Loucy (cell line): ENCODE data around the gene SCAND1.

Source experiments
- H2AFZ ChIP-seq: fragments of 200-600 bp; sonication (generic); 2 replicates; pipeline ENCODE4 v1.6.0; 2016; ENCODE audit warnings: antibody characterized with exemption, mild to moderate bottlenecking, low read length, moderate library complexity
- H3F3A ChIP-seq: fragments of 200-600 bp; 2 replicates; pipeline ENCODE4 v1.6.0; 2016; ENCODE audit warnings: antibody characterized with exemption, low read depth, mild to moderate bottlenecking
- H3K27me3 ChIP-seq: fragments of 200-600 bp; sonication (generic); 2 replicates; pipeline ENCODE4 v1.6.1; 2014; ENCODE audit warnings: low read length, mild to moderate bottlenecking; ENCODE audit not compliant: insufficient read depth, poor library complexity, severe bottlenecking
- H3K36me3 ChIP-seq: fragments of 200-600 bp; sonication (generic); 2 replicates; pipeline ENCODE4 v1.6.1; 2016; ENCODE audit warnings: low read length; ENCODE audit not compliant: insufficient read depth
- H3K4me1 ChIP-seq: fragments of 200-600 bp; sonication (generic); 2 replicates; pipeline ENCODE4 v1.5.1; 2014; ENCODE audit warnings: low read length, mild to moderate bottlenecking; ENCODE audit not compliant: insufficient read depth, poor library complexity, severe bottlenecking
- H3K4me2 ChIP-seq: fragments of 200-600 bp; sonication (generic); 2 replicates; pipeline ENCODE4 v1.6.0; 2014; ENCODE audit warnings: antibody characterized with exemption, low read length, low read depth, mild to moderate bottlenecking; ENCODE audit not compliant: poor library complexity, severe bottlenecking
- H3K4me3 ChIP-seq: fragments of 200-600 bp; sonication (generic); 2 replicates; pipeline ENCODE4 v1.5.1; 2014; ENCODE audit warnings: low read length, mild to moderate bottlenecking, mixed read lengths; ENCODE audit not compliant: poor library complexity, severe bottlenecking
- H3K79me2 ChIP-seq: fragments of 200-600 bp; sonication (generic); 2 replicates; pipeline ENCODE4 v1.6.1; 2014; ENCODE audit warnings: low read length; ENCODE audit not compliant: insufficient read depth
- H3K9ac ChIP-seq: fragments of 200-600 bp; sonication (generic); 2 replicates; pipeline ENCODE4 v1.6.0; 2014; ENCODE audit warnings: mild to moderate bottlenecking, low read depth, low read length, moderate library complexity; ENCODE audit not compliant: poor library complexity, severe bottlenecking
- H3K9me2 ChIP-seq: fragments of 200-600 bp; sonication (generic); replicated peaks from 2 replicates; pipeline ENCODE4 v1.6.1; 2016; ENCODE audit warnings: low read depth, low read length, mixed read lengths
- H3K9me3 ChIP-seq: fragments of 200-600 bp; sonication (generic); 2 replicates; pipeline ENCODE4 v1.6.1; 2014; ENCODE audit warnings: mild to moderate bottlenecking, antibody characterized with exemption, low read length, low read depth; ENCODE audit not compliant: insufficient read depth
- H4K20me1 ChIP-seq: fragments of 200-600 bp; sonication (generic); 2 replicates; pipeline ENCODE4 v1.6.0; 2014; ENCODE audit warnings: antibody characterized with exemption, low read length, mild to moderate bottlenecking; ENCODE audit not compliant: insufficient read depth, poor library complexity, severe bottlenecking
- CTCF ChIP-seq: fragments of 200-600 bp; sonication (generic); conservative IDR thresholded peaks from 2 replicates; pipeline ENCODE4 v1.5.1; 2014; ENCODE audit warnings: mild to moderate bottlenecking, antibody characterized with exemption, low read length
- EZH2phosphoT487 ChIP-seq: fragments of 200-600 bp; IDR thresholded peaks from 2 replicates; pipeline ENCODE4 v1.6.1; 2018; ENCODE audit warnings: antibody characterized with exemption, mild to moderate bottlenecking, moderate library complexity, borderline replicate concordance

The SCAND1 gene

GRCh38 chr20:35971981-35972380 is 17.7 kb upstream of the SCAND1 start:
- Histone ChIP-seq H3K4me1 (no peaks in the 10 kb centered on the region), H3K9me2 (no peaks in the 10 kb centered on the region), H3K4me3 (no peak overlapping the region), H3K27me3 (no peaks in the 10 kb centered on the region), H3K9me3 (no peaks in the 10 kb centered on the region), H3K79me2 (no peaks in the 10 kb centered on the region), H2AFZ (no peak overlapping the region), H3K4me2 (no peak overlapping the region), H4K20me1 (no peaks in the 10 kb centered on the region), H3K9ac (no peak overlapping the region), H3F3A (no peaks in the 10 kb centered on the region), H3K36me3 (no peaks in the 10 kb centered on the region)
- TF ChIP-seq EZH2phosphoT487 (no peak), CTCF (no peak)

GRCh38 chr20:35968930-35969329 is 14.6 kb upstream of the SCAND1 start:
- H4K20me1 ChIP-seq: no peaks in the 10 kb centered on the region
- no peaks in the 10 kb centered on the region for H3K4me1 ChIP-seq
- TF ChIP-seq CTCF: no peak
- no peak for TF ChIP-seq EZH2phosphoT487
- no peaks in the 10 kb centered on the region for H3K79me2 ChIP-seq
- no peak overlapping the region for H3K9ac ChIP-seq
- no peak overlapping the region for H3K4me3 ChIP-seq
- no peaks in the 10 kb centered on the region for H3K9me2 ChIP-seq
- no peaks in the 10 kb centered on the region for H3K27me3 ChIP-seq
- H3F3A ChIP-seq: no peaks in the 10 kb centered on the region
- H3K4me2 ChIP-seq: no peak overlapping the region
- H3K36me3 ChIP-seq: no peaks in the 10 kb centered on the region
- H2AFZ ChIP-seq: no peak overlapping the region
- no peaks in the 10 kb centered on the region for H3K9me3 ChIP-seq

GRCh38 chr20:35967979-35968640 is 13.8 kb upstream of the SCAND1 start, which contains the start of gene CNBD2:
TSS of gene CNBD2 (plus strand) at chr20:35968590. CDS start at chr20:35968763, 173 bp downstream.
- no peak within 1 kb of the TSS for H3K4me3 ChIP-seq
- no peaks in the 10 kb centered on the region for H3K9me2 ChIP-seq
- H2AFZ ChIP-seq: no peak within 1 kb of the TSS
- no peaks in the 10 kb centered on the region for H3K27me3 ChIP-seq
- no peaks in the 10 kb centered on the region for H3K79me2 ChIP-seq
- H3K36me3 ChIP-seq: no peaks in the 10 kb centered on the region
- TF ChIP-seq CTCF (no peak), EZH2phosphoT487 (no peak)
- no peaks in the 10 kb centered on the region for H3K4me1 ChIP-seq
- H3F3A ChIP-seq: no peaks in the 10 kb centered on the region
- H3K9me3 ChIP-seq: no peaks in the 10 kb centered on the region
- H3K9ac ChIP-seq: no peak within 1 kb of the TSS
- no peak within 1 kb of the TSS for H3K4me2 ChIP-seq
- no peaks in the 10 kb centered on the region for H4K20me1 ChIP-seq
